M059J (cell line): ENCODE data around the gene ZBTB46. TPM values are rescaled to one million over a fixed set of nuclear protein-coding genes. Genes with fewer than 3 reads are reported as not detected.
"Not testable (repeated sequence)": the region's sequence is repeated elsewhere in the genome, so short reads cannot be mapped to it uniquely, and the experiment has no call there.

Source experiments
- DNase-seq: peaks from one replicate; pipeline ENCODE4 v3.0.0-alpha.2; 2012; ENCODE audit warnings: low read depth
- total RNA-seq: library from RNA; depleted of rRNA; stranded (reverse); fragments of >200 nt; shearing (Covaris generic); gene quantifications from 2 replicates; pipeline ENCODE4 v1.2.3, GENCODE V29; 2014

The ZBTB46 gene
- total RNA-seq, 1 experiment from 2014 or later = 3.1 TPM

- peak; percentile 44 for DNase-seq
Observed at GRCh38 chr20:63858393-63859165, 27.5 kb upstream of the ZBTB46 start.

- no peak for DNase-seq
Observed at GRCh38 chr20:63857764-63858392, 26.8 kb upstream of the ZBTB46 start.

GRCh38 chr20:63856098-63856511 is 25.0 kb upstream of the ZBTB46 start:
- DNase-seq = no peak

GRCh38 chr20:63855363-63856097 is 24.5 kb upstream of the ZBTB46 start:
- no peak for DNase-seq

GRCh38 chr20:63854766-63855362 is 23.8 kb upstream of the ZBTB46 start:
- no peak for DNase-seq

GRCh38 chr20:63854069-63854765 is 23.2 kb upstream of the ZBTB46 start:
- peak; percentile 40 for DNase-seq

GRCh38 chr20:63853733-63854068 is 22.6 kb upstream of the ZBTB46 start:
- DNase-seq = not testable (repeated sequence)

GRCh38 chr20:63851548-63851943 is 20.5 kb upstream of the ZBTB46 start:
- DNase-seq = not testable (repeated sequence)

GRCh38 chr20:63850689-63851547 is 19.9 kb upstream of the ZBTB46 start:
- no peak for DNase-seq

- DNase-seq = no peak
Observed at GRCh38 chr20:63848003-63848911, 17.2 kb upstream of the ZBTB46 start.

- no peak for DNase-seq
Observed at GRCh38 chr20:63847237-63848002, 16.4 kb upstream of the ZBTB46 start.

GRCh38 chr20:63846888-63847236 is 15.8 kb upstream of the ZBTB46 start:
- DNase-seq = no peak

- peak; percentile 83 for DNase-seq
Observed at GRCh38 chr20:63846128-63846771, 15.2 kb upstream of the ZBTB46 start.

GRCh38 chr20:63844511-63844991 is 13.5 kb upstream of the ZBTB46 start:
- DNase-seq = no peak

GRCh38 chr20:63843778-63844177 is 12.7 kb upstream of the ZBTB46 start:
- DNase-seq = no peak

- no peak for DNase-seq
Observed at GRCh38 chr20:63843222-63843621, 12.2 kb upstream of the ZBTB46 start.

GRCh38 chr20:63842258-63842657 is 11.2 kb upstream of the ZBTB46 start:
- no peak for DNase-seq

- DNase-seq = no peak
Observed at GRCh38 chr20:63840405-63840828, 9.4 kb upstream of the ZBTB46 start.
